IPS DF 4.7 (cell line): ENCODE data around the gene OCEL1.

Source experiments
- DNase-seq: peaks from one replicate; pipeline ENCODE4 v3.0.0-alpha.2; 2013; ENCODE audit warnings: low spot score; ENCODE audit errors: extremely low read depth

Gene OCEL1

DNA sequence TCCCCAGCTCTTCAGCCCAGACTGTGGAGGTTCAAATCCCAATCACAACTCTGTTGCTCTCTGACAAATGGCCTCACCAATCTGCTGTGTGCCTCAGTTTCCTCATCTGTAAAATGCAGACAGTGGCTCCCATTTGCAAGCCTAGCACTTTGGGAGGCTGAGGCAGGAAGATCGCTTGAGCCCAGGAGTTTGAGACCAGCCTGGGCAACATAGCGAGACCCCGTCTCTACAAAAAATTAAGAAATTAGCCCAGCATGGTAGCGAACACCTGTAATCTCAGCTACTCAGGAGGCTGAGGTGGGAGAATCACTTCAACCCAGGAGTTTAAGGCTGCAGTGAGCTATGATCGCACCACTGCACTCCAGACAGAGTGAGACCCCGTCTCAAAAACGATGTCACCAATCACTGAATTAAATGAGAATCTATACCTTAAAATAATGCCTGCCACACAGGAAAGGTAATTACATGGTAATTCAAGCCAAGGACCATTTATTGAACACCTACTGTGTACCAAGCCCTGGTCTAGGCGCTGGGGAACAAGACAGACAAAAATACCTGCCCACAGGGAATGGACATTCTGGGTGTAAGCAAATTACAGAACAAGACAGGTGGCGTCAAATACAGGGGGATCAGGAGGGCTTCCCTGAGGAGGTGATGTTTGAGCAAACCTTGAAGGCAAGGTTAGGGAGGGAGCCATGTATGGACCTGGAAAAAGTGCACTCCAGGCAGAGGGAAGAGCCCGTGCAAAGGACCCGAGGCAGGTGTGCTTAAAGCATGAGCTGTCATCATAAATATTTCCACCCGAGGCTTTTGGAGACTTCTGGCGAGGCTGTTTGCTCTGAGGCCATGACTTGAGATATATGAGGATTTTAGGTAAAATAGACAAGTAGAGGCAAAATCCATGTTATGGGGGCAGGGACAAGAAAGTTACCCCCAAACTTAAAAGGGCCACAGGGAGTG is 12.0 kb downstream of the OCEL1 start:
- DNase-seq = no peak

DNA sequence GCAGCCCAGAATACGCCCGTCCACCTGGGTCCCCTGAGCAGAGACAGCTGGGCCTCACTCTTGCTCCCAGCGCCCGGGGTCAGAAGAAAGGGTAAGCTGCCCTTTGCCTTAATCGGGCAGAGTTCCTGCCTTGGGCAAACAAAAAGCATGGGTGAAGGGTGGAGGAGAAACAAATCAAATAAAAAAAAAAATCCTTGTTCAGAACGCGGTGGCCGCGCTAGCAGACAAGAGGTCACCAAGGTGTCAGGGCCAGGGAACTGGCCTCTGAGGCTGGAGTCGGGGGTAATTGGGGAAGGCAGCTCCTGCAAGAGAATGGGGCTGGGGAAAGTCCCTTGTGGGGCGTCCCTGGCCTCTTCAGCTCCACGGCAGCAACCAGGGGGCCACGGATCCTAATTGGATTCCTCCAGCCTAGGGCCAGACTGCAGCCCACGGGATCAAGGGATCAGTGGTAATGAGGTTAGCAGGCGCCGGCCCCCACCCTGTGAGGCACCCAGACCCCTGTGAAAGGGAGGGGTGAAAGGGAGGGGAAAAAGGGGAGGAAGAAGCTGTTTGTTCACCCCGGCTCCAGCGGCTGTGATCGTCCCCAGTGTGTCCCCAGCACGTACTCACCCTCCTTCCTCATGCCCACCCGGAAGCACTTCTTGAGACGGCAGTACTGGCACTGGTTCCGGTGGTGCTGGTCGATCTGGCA is 14.2 kb downstream of the OCEL1 start:
- no peak for DNase-seq

GRCh38 chr19:17240826-17241399 is 14.9 kb downstream of the OCEL1 start:
- no peak for DNase-seq

GRCh38 chr19:17242431-17243208 is 16.6 kb downstream of the OCEL1 start:
- DNase-seq = no peak

DNA sequence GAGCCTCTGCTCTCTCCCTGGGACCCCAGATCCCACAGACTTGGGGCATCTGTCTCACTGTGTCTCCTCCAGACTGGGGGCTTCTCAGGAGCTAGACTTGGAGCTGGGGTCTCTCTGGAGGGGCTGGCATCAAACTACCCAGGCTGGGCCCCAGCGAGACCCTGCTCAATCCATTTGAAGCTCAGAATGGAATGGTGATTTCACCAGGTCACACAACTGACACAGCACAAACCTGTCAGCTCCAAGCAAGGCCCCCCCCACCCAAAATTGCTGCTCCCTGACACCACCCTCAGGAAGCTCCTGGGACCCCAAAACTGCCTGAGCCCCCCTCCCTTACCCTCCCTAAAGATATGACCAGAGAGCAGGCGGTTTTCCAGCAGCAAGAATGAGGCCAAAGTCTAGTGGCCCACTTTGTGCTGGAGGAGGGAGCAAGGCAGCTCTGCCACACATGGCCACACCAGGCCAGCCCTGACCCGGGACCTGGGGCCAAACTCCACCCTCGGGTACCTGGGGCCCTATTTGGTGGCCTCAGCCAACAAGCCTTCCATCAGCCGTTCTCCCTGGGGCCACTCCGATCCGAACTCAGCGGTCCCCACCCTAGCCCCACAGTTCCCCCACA is 17.3 kb downstream of the OCEL1 start:
- no peak for DNase-seq

DNA sequence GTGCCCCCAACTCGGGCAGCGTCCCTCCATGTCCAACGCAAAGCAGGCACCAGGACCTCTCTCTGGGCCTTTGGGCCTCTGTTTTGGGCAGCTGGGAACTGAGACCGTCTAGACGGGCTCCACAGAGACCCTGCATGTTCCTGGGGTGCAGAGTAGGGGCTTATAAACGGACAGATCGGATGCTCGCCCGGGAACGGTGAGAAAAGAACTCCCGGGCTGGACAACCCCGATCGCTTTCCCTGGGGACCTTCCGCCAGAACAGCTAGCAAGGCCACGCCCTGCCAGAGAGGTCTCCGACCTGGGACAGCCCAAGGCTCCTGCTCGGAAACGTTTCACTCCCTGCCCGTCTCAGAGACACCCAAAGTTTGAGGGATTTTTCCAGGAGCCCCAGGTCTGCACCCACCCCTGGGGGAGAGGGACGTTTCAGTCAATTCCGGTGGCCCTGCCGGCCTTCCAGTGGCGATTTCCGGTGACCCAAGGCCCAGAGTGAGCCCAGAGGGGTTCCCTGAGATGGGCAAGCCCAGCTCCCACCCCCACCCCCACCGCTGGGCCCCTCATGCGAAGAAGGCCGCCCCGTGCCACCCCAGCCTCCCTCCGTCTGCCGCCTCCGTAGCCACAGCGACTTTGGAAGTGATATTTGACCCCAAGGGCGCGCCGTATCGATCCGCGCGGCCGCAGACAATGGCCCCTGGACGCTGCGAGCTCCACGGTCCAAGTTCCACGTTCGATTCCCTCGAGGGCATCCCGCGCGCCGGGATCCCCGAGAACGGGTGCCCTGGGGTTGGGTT is 18.0 kb downstream of the OCEL1 start:
- DNase-seq = no peak

DNA sequence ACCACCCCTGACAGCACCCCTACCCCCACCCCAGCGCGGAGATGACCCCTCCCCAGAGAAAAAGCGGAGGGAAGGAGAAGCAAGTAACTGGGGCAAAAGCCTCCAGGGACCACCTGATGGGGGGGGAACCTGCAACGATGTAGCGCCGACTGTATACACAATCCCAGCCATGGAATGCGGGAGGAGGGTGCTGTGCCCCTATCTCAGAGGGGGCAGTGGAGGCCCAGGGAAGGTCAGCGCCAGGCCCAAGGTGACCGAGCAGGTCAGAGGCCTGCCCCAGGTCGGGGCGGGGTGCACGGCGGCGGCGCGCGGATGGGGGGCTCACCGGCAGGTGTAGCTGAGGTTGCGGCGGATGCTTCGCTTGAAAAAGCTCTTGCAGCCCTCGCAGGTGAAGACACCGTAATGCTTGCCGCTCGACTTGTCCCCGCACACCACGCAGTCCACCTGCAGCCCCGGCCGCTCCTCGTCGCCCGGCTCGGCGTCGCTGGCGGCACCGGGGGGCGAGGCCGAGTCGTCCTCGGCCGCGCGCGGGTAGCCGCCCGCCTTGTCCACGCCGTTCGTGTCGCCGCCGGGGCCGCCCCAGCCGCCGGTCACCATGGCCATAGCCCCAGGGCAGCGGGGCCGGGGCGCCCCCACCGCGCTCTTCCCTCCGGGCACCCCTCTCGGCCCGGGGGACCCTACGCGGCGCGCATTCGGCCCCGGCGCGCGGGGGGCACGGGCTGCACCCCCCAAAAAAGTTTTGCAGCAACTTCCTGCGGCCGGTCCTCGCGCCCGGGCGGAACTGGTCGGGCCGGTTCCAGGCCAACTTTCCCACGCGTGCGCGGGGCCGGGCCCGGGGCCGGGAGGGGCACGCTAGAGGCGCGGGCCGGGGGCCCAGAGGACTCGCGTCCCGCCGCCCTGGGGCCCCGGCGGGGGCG is 18.9 kb downstream of the OCEL1 start:
- DNase-seq = no peak

- no peak for DNase-seq
Observed at GRCh38 chr19:17245535-17245984, 19.5 kb downstream of the OCEL1 start, which contains the start of gene NR2F6. NR2F6 (minus strand) TSS chr19:17245919; CDS start chr19:17245220, 699 bp downstream.

DNA sequence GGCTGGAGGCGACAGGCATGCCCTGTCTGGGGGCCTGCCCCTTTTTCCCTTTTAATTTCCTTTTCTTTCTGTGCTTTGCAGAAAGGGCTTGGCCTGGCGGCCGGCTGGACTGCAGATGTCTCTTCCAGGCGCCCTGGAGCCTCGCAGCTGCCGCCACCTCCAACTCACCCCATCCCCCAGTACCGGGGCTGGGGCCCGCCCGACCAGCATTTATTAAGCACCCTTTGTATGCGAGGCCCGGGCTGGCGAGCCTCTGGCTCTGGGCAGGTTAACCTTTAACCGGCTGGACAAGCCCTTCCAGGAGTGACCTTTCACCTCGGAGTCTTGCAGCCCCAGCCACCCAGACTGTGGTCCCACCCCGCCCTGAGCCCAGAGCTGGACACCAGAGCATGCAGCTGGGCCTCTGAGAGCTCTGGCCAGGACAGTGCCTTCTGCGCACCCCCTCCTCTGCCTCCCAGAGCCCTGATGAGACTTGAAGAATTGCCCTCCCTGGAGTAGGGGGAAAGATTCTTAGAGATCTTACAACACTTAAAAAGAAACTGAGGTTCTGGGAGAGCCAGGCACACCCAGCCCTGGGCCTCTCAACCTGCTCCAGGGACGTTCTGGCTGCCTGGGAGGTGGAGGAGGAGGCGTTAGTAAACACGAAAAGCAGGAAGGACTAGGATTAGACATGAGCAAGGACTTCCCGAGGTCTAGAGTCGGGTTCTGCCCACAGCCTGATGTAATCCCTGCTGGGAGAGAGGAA is 20.8 kb downstream of the OCEL1 start:
- DNase-seq = no peak

- no peak for DNase-seq
Observed at GRCh38 chr19:17248011-17248776, 22.2 kb downstream of the OCEL1 start.

DNA sequence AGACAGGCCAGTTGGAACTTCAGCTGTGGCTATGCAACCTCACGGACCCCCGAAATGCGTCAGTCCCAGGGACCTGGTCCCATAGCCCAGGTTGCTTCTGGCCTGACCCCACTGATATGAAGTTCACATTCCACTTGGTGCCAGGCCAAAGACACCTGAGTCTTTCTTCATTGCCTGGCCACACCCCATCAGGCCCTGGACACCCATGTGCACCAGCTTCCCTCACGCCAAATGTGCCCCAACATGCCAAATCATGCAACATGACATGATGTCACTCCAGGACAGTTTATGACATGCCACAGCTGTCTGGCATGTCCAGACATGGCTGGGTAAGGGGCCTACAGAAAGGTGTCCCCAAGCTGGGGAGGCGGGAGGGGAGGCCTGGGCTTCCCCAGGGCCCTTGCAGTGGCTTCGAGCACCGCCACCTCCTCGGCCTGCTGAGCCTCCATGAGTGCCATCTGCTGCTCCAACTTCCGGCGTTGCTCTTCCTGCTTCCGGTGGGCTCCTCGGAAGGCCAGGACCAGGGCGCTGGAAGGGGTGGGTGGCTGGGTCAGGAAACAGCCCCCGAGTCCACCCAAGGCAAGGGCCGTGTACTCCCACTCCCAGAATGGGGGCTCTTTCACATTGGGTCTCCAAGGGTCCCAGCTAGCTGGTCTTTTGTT is 24.0 kb downstream of the OCEL1 start:
- DNase-seq = no peak

DNA sequence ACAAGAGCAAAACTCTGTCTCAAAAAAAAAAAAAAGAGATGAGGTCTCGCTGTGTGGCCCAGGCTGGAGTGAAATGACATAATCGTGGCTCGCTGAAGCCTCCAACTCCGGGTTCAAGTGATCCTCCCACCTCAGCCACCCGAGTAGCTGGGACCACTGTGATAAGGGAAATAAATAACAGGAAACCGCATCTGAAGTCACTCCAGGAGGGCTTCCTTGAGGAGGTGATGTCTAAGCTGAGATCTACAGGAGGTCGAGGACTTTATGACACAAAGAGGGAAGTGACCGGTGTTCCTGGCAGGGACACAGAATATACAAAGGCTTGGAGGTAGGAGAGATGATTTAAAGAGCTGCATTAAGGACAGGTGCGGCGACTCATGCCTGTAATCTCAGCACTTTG is 28.6 kb downstream of the OCEL1 start:
- no peak for DNase-seq

DNA sequence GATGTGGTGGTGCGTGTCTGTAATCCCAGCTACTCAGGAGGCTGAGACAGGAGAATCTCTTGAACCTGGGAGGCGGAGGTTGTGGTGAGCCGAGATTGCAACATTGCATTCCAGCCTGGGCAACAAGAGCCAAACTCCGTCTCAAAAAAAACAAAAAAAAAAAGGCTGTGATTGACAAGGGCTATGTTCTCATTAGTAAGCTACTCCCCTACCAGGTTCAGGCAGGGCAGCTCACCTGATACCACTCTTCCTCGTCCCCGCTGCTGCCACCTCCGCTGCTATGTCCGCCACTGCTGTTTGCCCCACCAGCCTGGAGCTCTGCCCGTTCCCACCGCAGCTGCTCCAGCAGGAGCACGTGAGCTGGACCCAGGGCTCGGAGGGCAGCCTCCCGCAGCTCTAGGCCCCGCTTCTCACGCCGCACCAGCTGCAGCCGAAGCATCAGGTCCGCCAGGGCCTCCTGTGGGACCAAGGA is 29.2 kb downstream of the OCEL1 start:
- no peak for DNase-seq

- no peak for DNase-seq
Observed at GRCh38 chr19:17256130-17256529, 30.1 kb downstream of the OCEL1 start.

DNA sequence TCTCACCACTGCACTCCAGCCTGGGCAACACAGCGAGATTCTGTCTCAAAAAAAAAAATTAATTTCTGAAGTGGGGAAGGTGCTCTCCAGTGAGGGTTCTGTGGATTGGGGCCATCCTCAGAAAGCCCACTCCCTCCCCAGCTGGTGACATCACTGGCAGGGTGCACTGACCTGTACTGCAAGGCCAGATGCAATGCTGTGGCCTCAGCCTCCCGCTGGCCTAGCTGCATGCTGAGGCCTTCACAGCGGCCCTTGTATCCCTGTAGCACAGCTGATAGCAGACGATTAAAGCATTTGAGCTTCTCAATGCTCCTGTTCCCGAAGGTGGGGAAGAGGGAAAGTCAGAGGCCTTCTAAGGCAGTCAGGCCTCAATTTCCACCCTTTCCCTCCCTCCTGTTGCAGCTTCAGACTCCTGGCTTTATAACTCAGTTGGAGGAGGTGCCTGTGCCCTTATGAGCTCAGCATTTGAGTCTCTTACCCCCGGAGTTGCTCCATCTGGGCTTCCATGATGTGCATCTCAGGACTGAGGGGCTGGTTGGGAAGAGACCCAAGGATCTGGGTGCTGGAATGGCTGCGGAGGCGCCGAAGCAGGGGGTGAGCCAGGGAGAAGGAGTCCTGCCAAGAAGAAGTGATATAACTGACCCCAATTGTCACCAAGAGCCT is 33.2 kb downstream of the OCEL1 start:
- no peak for DNase-seq

DNA sequence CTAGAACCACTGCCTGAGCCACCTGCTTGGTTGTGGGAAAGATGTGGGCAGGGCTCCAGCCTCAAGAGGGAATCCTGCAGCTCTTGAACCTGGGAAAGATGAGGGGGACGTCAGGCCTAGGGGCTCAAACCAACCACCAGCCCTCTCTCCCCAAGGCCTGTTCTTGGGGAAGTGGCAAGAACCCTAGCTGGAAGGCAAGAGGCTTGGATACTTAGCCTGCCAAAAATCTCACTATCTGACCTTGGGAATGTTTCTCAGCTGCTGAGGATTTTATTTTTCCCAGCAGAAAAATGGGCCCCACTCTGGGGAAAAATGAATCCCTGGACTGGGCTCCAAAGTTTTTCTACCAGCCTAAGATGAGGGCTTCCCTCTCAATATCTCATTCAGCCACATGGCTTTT is 33.9 kb downstream of the OCEL1 start:
- DNase-seq = no peak
